GM18867 (cell line): Measurements from ENCODE around the gene TFB1M.

Source experiments
- ATAC-seq: cut with Tn5 transposase; IDR thresholded peaks from one replicate; pipeline ENCODE4 v1.9.1; 2021; ENCODE audit warnings: mild to moderate bottlenecking, moderate library complexity; ENCODE audit not compliant: unreplicated experiment

Gene TFB1M

DNA sequence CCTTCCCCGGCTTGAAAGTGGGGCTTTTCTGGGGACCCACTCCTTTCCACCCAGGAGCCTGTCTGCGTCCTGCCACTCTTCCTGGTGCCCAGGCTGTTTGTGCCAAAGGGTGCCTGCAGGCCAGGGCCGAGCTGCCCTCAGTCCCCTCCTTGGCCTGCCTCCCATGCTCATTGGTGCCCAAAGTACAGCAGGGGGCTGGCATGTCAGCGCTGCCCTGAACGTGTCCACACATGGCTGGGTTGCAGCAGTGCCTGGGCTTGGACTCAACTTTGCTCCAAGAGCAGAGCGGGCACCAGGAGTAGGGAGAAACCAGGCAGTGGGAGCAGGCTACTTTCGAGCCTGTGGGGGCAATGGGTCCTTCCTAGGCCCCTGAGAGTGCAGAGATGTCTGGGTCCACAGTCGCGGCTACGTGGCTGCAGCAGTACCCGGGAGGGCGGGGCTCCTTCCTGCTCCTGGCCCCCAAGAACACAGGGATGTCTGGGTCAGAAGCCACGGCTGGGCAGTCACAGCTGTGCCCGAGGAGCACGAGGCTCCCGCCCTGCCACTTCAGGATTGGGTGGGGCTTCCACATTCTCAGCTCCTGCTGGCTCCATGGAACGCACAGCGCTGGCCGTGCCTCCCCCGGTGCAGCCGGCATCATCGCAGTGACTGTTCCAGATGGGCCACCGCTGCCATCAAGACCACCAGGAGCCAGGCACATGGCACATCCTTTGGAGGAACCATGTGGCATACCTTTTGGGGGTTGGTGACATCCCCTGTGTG lies 100.5 kb downstream of the TFB1M start:
- no peak for ATAC-seq

DNA sequence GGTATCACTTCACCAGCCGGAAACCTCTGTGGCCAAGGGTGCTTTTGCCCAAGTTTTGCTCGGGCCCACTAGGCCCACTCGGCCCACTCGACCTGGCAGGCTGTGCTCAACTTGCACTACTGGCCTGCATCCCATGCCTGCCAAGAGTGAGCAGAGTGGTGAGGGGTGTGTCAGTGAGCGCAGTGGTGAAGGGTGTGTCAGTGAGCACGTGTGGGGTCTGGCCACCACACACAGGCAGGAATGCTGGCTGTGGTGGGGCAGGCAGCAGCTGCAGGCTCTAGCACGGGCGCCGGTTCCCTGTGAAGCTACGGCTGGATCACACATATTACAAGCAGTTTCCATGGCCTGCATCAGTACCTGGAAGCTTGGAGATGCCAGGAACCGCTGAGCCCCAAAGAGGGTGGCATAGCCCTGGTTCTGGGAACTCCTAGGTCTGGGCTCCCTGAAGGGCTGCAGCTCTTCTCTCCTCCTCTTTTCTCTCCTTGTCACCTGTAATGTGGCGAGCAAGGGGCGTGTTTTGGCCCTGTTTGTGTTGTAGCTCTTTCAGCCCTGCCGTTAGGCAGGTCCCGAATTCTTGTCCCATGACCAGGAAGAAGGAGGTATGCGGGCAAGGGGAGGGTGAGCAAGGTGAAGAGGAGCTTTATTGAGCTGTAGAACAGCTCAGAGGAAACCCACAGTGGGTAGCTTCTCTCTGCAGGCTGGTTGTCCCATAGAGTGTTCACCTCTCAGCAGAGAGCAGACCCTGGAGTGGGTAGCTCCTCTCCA lies 101.5 kb downstream of the TFB1M start:
- ATAC-seq = no peak

DNA sequence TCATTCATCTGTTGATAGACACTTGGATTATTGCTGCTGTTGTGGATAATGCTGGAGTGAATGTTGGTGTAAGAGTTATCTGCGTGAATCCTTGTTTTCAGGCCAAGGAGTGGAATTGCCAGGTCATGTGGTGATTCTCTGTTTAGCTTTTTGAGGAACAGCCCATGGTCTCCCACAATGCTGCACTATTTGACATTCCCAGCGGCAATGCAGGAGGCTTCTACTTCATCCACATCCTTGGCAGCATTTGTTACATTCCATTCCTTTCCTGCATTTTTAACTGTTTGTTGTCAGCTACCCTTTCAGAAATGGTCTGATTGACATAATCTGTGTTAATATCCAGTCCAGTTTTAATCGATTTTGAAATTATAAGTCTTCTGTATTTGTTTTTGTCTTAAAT lies 102.2 kb downstream of the TFB1M start:
- no peak for ATAC-seq

DNA sequence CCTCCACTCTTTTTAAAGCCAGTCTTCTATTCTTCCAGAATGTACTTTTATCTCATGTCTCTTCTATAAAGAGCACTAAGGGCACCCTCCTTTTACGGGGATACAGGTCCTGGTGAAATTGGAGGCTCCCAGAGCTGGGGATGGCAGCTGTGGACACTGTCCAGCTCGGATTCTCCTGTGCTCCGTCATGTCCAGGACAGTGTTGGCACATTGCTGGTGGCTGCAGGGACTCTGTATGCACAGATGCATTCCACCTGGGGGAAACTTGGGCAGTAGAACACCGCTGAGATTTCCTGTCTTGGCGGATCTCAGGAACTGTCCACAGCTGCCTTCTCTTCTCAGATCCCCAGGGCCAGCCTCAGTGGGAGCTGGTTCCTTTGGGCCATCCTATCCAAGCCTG lies 107.1 kb downstream of the TFB1M start:
- ATAC-seq = no peak
